GM18861 (cell line): ENCODE results near the gene IL1RAP.
"Not testable (repeated sequence)": the region's sequence is repeated elsewhere in the genome, so short reads cannot be mapped to it uniquely, and the experiment has no call there.

Source experiments
- ATAC-seq: cut with Tn5 transposase; IDR thresholded peaks from one replicate; pipeline ENCODE4 v1.9.1; 2021; ENCODE audit not compliant: unreplicated experiment

IL1RAP gene

GRCh38 chr3:190505381-190506003 lies 8.4 kb upstream of the IL1RAP start:
- no peak for ATAC-seq

GRCh38 chr3:190506271-190506670 lies 7.6 kb upstream of the IL1RAP start:
- no peak for ATAC-seq

- no peak for ATAC-seq
Measured at GRCh38 chr3:190512666-190513065, 1.2 kb upstream of the IL1RAP start.

DNA sequence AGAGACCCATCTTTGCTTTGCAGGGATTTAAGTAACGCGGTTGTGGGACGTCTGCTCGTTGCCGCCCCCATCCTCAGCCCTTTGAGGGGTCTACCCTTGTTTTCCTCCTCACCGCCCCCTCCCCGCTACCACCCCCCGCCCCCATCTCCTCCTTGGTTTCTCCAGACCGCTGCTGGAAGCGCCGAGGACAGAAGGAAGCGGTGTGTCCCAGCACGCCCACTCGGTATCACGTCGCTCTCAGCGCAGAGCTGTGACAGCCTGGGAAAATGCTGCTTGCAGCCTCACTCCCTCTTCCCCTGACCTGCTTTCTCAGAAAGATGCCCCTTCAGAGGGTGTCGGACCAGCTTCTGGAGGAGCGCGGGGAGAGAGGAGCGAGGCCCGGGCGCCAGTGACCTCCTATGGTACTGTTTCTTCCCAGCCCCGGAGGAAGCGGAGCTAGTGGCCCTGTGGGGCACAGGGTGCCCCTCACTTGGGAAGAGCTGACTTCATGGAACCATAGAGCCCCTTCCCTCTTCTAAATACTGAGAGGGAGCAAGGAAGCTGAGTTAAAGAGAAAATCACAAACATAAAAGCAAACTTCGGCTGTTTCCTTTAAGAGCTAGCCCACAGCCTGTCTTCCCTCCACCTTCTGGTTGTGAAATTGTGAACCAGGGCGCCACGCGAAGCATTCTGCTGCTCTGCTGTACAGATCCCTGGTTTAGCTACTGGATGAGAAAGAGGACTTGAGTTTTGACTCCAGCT lies 698 bp downstream of the IL1RAP start:
- no peak for ATAC-seq

GRCh38 chr3:190516416-190516815 lies 2.5 kb downstream of the IL1RAP start:
- no peak for ATAC-seq

DNA sequence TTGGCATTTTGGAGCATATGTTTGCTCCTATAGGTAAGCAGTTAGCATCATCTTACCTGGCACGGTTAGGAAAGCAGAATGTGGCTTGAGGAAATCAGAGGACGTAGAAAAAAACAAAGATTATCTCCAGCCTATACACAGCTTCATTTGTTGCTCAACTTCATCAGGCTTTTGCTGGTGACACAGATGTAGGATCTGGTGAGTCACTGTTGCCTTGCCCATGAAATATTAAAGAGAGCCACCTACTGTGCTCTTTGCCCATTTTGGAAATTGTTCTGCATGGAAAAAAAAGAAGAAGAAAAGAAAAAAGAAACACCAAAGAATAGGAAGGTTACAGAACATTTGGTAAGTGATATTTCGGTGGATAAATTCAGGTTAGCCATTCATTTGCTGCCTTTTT lies 3.8 kb downstream of the IL1RAP start:
- no peak for ATAC-seq

DNA sequence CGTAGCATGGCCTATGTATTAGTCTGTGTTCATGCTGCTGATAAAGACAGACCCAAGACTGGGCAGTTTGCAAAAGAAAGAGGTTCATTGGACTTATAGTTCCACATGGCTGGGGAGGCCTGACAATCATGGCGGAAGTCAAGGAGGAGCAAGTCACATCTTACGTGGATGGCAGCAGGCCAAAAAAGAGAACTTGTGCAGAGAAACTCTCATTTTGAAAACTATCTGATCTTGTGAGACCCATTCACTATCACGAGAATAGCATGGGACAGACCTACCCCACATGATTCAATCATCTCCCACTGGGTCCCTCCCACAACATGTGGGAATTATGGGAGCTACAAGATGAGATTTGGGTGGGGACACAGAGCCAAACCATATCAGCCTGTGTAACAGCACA lies 4.6 kb downstream of the IL1RAP start:
- ATAC-seq = not testable (repeated sequence)

- ATAC-seq = no peak
Measured at GRCh38 chr3:190519886-190520285, 6.0 kb downstream of the IL1RAP start.

DNA sequence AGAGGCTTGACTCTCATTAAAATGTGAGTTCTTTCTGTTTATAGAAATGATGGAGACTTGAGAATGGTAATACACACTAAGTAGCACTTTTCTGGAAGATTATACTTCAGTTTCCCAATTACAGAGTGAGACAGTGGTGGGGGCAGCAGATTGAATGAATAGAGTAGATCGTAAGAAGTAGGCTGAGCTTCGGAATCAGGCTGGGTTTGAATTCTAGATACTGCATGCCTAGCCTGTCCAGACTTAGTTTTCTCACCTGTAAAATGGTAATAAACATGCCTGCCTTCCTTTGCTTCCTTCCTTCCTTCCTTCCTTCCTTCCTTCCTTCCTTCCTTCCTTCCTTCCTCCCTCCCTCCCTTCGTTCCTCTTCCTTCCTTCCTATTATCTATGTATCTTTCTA lies 8.1 kb downstream of the IL1RAP start:
- no peak for ATAC-seq

- no peak for ATAC-seq
Measured at GRCh38 chr3:190522621-190523222, 8.8 kb downstream of the IL1RAP start.

DNA sequence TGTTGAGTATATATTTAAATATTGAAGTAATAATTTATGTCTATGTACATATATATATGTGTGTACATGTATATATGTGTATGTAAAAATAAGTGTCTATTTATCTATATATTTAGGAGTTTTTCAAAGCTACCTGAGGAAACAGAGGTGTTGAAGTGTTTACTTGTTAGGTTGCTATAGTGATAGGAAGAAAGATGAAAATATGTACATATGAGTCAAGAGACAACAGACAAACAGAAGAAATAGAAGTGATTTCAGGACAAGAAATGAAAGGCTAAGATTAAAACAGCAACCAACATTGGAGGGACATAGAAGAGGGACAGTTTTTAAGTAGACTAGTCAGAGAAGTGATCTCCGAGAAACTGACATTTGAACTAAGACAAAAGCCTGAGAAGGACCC lies 11.1 kb downstream of the IL1RAP start:
- no peak for ATAC-seq

DNA sequence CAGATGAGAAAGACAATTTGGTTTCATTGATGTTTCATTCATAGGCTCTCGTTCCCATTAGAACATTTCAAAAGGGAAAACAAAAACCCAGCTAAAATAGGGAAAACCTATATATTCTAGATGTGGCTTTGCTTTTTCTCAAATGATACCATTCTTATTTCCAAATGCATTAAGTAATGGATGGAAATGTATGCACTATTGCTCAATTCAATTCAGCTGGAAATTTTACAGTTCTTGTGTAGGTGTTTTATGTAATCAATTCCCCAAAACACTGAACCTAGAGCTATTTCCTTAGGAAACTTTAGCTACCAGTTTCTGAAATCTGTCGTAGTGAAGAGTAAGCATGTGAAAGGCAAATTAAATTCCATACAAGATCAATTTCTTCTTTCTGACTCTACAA lies 11.7 kb downstream of the IL1RAP start:
- ATAC-seq = no peak

DNA sequence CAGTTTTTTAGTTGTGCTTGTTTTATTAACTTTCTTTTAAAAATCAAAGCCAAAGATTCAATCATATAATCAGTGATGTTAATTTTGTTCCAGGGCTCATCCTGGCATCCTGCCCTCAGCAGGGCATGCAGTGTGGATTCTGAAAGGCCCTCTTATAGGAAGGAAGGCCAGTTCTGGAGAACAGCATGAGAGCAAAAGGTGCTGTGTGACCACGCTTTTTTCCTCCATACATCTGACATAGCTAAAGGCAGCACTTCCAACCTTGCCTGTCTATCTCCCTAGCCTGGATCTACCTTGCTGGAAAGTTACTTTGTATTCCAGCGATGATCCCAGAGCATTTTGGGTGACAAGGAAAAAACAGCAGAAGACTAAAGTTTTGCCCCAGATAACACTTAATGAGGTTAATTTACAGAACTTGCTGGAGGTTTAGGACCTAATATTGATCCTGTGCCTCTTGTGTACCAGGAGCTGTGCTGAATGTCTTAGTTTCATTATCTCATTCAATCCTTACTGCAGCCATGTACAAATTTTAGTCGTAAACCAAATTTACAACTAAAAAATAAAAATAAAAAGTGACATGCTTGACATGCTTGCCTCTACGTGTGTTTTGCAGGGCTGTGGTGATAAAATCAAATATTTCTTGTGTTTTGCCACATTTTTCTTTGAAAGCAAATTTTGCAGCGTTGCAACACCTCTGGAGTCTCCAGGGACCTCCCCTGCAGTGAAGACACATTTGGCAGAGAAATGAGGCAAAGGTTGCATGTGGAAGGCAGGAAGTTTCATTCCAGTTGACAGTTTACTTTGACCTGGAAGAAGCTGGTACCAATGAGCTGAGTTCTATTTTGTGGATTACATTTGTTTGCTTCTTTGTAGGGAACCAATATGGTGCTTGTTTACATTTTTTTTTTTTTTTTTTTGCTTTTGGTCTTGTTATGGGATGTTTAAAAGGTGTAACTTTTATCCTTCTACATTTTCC lies 13.2 kb downstream of the IL1RAP start:
- no peak for ATAC-seq

GRCh38 chr3:190528706-190529105 lies 14.8 kb downstream of the IL1RAP start:
- no peak for ATAC-seq

DNA sequence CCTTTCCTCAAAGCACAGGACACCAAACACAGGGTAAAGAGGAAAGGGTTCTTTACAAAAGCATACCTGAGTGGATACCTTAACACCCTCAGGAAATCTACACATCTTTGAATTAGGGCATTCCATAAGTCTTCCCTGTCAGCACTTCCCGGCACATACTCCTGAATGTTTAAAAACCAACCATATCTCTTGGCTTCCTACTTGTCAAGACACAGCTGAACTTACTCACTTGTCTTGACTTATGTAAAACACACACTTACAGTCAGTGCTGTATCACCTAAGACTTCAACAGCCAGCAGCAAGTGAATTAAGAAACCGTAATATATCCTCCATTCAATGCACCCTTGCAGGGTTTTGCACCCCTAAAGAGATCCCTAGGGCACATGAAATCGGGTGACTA lies 17.5 kb downstream of the IL1RAP start:
- ATAC-seq = no peak

DNA sequence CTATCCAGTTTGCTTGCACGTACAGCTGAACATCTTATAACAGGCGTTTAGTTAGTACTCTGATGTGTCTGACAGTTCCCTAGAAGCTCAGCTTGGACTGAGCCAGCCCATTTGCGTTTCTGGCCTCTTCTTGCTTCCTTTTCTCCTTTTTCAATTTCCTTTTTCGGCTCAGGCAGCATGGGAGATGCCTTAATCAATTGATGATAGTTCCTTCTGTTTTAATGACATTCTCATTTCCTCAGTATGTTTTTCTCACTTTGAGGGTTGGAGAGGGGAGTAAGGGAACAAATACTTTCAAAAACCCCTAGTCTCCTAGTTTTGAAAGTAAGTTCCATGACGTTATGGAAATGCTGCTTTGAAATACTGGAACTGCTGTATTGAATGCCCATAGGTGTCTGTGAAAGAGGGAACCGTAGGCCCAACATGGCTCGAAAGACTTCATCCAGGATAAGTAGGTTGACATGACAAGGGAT lies 18.9 kb downstream of the IL1RAP start:
- no peak for ATAC-seq

DNA sequence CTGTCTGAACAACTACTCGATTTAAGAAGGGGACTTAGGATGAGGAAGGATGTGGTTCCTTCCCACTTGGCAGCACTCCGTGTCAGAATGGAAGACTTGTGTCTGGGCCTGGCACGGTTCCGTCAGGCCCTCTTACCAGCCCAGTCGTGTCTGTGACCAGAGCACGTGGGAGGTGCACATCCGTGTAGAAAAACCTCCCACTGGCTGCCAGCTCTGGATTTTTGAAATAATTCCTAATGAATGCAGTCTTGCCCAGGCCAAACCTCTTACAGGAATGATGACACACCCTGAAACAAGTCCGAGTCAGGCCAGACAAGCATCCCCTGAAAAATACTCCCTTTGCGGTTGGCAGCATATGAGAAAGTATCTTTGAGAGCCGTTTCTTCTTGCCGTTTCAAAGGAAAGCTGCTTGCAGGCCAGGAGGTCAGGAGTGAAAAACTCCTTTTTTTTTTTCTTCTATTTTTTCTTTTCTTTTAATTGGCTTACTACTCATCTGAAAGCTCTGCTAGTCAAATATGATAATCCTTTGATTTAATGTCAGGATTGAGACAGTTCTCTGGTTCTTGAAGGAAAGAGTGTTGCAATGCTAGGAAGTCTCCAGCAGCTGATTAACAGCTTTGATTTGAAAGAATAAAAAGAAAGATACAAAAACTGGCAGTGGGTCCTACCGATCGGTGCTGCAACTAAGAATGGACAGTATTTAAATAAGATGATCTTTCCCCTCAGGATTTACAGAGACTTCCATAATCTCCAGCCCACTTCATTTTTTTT lies 19.8 kb downstream of the IL1RAP start:
- no peak for ATAC-seq

DNA sequence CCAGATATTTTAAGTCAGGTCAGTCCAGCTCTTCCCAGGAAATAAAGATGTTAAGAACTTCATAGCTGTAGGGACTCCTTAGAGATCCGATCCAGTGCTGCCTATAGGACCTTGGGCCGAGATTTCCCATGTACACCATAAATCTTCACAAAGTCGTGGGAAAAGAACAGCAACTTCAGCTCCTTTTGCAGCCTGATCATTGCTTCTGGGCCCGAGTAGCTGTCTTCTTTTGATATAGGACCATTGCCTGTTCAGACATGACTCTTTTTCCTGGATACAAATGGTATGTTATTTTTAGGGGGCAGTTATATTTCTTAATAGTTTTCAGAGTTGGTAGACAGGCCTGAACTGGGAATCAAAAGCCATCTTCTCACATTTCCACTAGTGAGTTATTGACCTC lies 20.5 kb downstream of the IL1RAP start:
- ATAC-seq = no peak

GRCh38 chr3:190534986-190535385 lies 21.1 kb downstream of the IL1RAP start:
- ATAC-seq = no peak

DNA sequence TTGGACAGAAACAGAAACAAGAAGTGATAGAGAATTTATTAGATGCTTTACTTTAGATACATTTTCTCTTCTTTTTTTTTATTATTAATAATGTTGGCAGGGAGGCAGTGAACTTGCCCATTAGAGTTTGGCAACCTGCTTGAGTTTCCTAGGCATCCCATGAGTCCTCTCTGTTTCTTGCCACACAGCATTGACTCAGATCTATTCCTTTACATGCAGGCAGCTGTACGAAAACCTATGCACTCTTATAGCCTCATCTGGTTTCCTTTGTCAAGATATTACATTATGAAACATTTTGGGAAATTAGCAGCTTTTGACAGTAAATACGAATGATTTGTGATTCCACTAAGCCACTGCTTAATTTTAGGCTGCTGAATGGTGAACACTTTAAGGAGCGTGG lies 23.3 kb downstream of the IL1RAP start:
- ATAC-seq = no peak
